GM21619 (cell line): ENCODE measurements around the gene UBALD2.

Experiments
- ATAC-seq: cut with Tn5 transposase; IDR thresholded peaks from one replicate; pipeline ENCODE4 v1.9.1; 2021; ENCODE audit not compliant: unreplicated experiment

Gene UBALD2

DNA sequence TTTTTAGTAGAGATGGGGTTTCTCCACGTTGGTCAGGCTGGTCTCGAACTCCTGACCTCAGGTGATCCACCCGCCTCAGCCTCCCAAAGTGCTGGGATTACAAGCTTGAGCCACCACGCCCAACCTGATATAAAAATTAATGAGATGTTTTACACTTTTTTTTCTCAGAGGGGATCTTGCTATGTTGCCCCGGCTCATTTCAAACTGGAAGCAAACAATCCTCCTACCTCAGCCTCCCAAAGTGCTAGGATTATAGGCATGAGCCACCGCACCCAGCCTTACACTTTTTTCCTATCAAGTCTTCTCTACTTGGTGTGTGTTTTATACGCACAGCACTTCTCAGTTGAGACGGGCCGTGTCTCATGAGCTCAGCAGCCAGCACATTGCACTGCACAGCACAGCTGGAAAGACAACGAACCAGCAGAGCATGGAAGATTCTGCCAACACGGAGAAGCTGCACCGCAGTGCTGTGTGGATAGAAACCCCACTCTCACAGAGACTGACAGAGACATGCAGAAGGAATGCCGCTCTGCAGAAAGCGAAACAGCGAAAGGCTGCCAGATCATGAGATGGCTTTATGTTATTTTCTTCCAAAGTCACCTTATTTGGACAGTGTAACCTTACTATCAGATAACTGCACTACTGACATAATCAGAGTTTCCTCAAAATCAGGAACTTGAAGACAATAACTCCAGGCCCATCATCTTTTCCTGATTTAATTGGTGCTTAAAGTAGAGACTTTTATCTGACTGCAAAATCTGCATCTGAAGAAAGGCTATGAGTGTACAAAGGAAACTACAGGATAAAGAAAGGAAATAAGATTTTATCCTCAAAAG is 49.5 kb downstream of the UBALD2 start:
- ATAC-seq = no peak

DNA sequence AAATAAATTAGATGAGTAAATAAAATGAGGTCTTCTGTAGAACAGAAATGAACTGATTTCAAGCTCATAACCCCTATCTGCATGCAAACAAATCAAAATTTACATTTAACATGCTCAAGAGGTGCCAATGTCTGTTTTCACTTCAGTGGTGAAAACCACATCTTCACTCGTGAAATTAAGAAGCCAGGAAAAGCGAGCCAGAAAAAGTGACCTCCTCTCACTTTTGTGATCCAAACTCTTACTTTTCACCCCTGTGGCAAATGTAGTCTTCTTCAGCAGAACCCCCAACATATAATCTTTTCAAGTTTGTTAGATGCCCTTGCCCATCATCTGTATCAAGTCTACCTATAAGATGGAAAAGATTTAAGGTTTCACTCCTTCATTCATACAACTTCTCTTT is 52.4 kb downstream of the UBALD2 start:
- ATAC-seq = no peak

DNA sequence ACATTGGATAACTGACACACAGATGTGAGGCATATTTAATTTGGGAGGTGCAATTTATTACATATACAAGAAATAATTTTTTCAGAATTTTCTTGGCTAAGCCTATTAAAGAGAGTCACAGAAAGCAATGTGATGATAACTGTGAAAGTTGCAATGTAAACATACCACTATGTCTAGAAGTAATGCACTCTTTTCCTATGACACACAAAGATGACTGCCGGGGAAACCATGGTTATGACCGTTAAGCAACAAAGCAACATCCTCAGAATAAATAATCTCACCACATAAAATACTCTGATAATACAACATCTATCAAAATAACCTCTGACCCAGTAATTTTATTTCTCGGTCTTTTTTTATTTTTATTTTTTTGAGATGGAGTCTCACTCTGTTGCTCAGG is 53.4 kb downstream of the UBALD2 start:
- ATAC-seq = no peak
